IPS DF 4.7 (cell line): ENCODE data around the gene AKAP6.

Source experiments
- DNase-seq: peaks from one replicate; pipeline ENCODE4 v3.0.0-alpha.2; 2013; ENCODE audit warnings: low spot score; ENCODE audit errors: extremely low read depth

AKAP6 gene

GRCh38 chr14:32661216-32661615 lies 332.1 kb downstream of the AKAP6 start:
- no peak for DNase-seq

GRCh38 chr14:32662211-32662610 lies 333.1 kb downstream of the AKAP6 start:
- DNase-seq: no peak

GRCh38 chr14:32666308-32666707 lies 337.2 kb downstream of the AKAP6 start:
- no peak for DNase-seq

- no peak for DNase-seq
Measured at GRCh38 chr14:32667287-32667686, 338.2 kb downstream of the AKAP6 start.

- no peak for DNase-seq
Measured at GRCh38 chr14:32667791-32668190, 338.7 kb downstream of the AKAP6 start.

- no peak for DNase-seq
Measured at GRCh38 chr14:32669391-32669790, 340.3 kb downstream of the AKAP6 start.

GRCh38 chr14:32675433-32675832 lies 346.3 kb downstream of the AKAP6 start:
- no peak for DNase-seq

- no peak for DNase-seq
Measured at GRCh38 chr14:32677129-32677780, 348.2 kb downstream of the AKAP6 start.

GRCh38 chr14:32678088-32678487 lies 349.0 kb downstream of the AKAP6 start:
- DNase-seq: no peak

- no peak for DNase-seq
Measured at GRCh38 chr14:32679927-32680612, 351.0 kb downstream of the AKAP6 start.

- DNase-seq: no peak
Measured at GRCh38 chr14:32681598-32681997, 352.5 kb downstream of the AKAP6 start.

GRCh38 chr14:32682214-32682613 lies 353.1 kb downstream of the AKAP6 start:
- no peak for DNase-seq

- no peak for DNase-seq
Measured at GRCh38 chr14:32683679-32684078, 354.6 kb downstream of the AKAP6 start.

- no peak for DNase-seq
Measured at GRCh38 chr14:32688941-32689340, 359.8 kb downstream of the AKAP6 start.

GRCh38 chr14:32692441-32692840 lies 363.3 kb downstream of the AKAP6 start:
- no peak for DNase-seq

GRCh38 chr14:32693114-32693513 lies 364.0 kb downstream of the AKAP6 start:
- no peak for DNase-seq

GRCh38 chr14:32694795-32695449 lies 365.8 kb downstream of the AKAP6 start:
- no peak for DNase-seq

- DNase-seq: no peak
Measured at GRCh38 chr14:32696325-32697091, 367.4 kb downstream of the AKAP6 start.

- DNase-seq: no peak
Measured at GRCh38 chr14:32697114-32697513, 368.0 kb downstream of the AKAP6 start.

GRCh38 chr14:32697704-32698103 lies 368.6 kb downstream of the AKAP6 start:
- DNase-seq: no peak

GRCh38 chr14:32698831-32699230 lies 369.7 kb downstream of the AKAP6 start:
- no peak for DNase-seq

GRCh38 chr14:32701475-32701874 lies 372.4 kb downstream of the AKAP6 start:
- no peak for DNase-seq
